Tibial nerve (tissue), 4 donors: Measurements from ENCODE around the gene TMEM158.

Source experiments
- EP300 ChIP-seq, 2 donors: sonication (generic); formaldehyde crosslinking; IDR thresholded peaks; one replicate each; pipeline ENCODE4 v1.6.1; 2017; ENCODE audit warnings: antibody characterized with exemption in 2 of 2, mild to moderate bottlenecking in 1 of 2
- POLR2A ChIP-seq, 2 donors: fragments of 450-650 bp; IDR thresholded peaks; one replicate each; pipeline ENCODE4 v1.6.1; 2017; ENCODE audit warnings: antibody characterized with exemption in 2 of 2, mild to moderate bottlenecking in 2 of 2, moderate library complexity in 2 of 2
- TF ChIP-seq, protein P1 (sequence below), 5 experiments: fragments of 200-600 bp in 3 of 5; fragments of 450-650 bp in 2 of 5; sonication (generic) in 3 of 5; IDR thresholded peaks; one replicate each; pipeline ENCODE4 v1.5.1; 2016 to 2019; ENCODE audit warnings: antibody characterized with exemption in 5 of 5, mild to moderate bottlenecking in 3 of 5, moderate library complexity in 2 of 5

- TF ChIP-seq POLR2A (IDR thresholded peaks at IDR 0.05), result no peak
- TF ChIP-seq, protein P1, sequence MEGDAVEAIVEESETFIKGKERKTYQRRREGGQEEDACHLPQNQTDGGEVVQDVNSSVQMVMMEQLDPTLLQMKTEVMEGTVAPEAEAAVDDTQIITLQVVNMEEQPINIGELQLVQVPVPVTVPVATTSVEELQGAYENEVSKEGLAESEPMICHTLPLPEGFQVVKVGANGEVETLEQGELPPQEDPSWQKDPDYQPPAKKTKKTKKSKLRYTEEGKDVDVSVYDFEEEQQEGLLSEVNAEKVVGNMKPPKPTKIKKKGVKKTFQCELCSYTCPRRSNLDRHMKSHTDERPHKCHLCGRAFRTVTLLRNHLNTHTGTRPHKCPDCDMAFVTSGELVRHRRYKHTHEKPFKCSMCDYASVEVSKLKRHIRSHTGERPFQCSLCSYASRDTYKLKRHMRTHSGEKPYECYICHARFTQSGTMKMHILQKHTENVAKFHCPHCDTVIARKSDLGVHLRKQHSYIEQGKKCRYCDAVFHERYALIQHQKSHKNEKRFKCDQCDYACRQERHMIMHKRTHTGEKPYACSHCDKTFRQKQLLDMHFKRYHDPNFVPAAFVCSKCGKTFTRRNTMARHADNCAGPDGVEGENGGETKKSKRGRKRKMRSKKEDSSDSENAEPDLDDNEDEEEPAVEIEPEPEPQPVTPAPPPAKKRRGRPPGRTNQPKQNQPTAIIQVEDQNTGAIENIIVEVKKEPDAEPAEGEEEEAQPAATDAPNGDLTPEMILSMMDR (IDR thresholded peaks at IDR 0.05), result no peak
- no peak for TF ChIP-seq EP300 (IDR thresholded peaks at IDR 0.05)
Observed at GRCh38 chr3:45191424-45191823, 34.7 kb downstream of the TMEM158 start.
